K562 (cell line): ENCODE measurements around the gene ABHD16A. TPM values are rescaled to one million over a fixed set of nuclear protein-coding genes. Genes with fewer than 3 reads are reported as not detected.
A peak's percentile ranks its signal among the peaks of the same experiment; 100 is the strongest.

Source experiments
- CSDE1 ChIP-seq, 2 experiments: fragments of 450-650 bp; IDR thresholded peaks; 2 replicates each; pipeline ENCODE4 v1.6.1; 2016; ENCODE audit warnings: mild to moderate bottlenecking in 1 of 2
- KLF10 ChIP-seq: fragments of 250-450 bp; sonication (Bioruptor Pico); IDR thresholded peaks from 2 replicates; pipeline ENCODE4 v1.6.1; 2021; ENCODE audit warnings: matching md5 sums
- NR0B1 ChIP-seq: fragments of 450-650 bp; IDR thresholded peaks from one replicate; pipeline ENCODE4 v1.6.1; 2018; ENCODE audit warnings: mild to moderate bottlenecking, moderate library complexity; ENCODE audit not compliant: partially characterized antibody
- NR1H2 ChIP-seq: sonication (generic); formaldehyde crosslinking; IDR thresholded peaks from 2 replicates; pipeline ENCODE4 v1.4.0; 2020; ENCODE audit warnings: mild to moderate bottlenecking, missing genetic modification reagents
- PRDM10 ChIP-seq: fragments of 450-650 bp; IDR thresholded peaks from 2 replicates; pipeline ENCODE4 v1.6.1; 2018; ENCODE audit not compliant: partially characterized antibody
- TCF3 ChIP-seq: sonication (generic); formaldehyde crosslinking; IDR thresholded peaks from 2 replicates; pipeline ENCODE4 v1.4.0; 2020; ENCODE audit warnings: mild to moderate bottlenecking, missing genetic modification reagents
- THAP7 ChIP-seq: fragments of 250-450 bp; sonication (Bioruptor Pico); IDR thresholded peaks from 2 replicates; pipeline ENCODE4 v1.5.0; 2021
- ZNF197 ChIP-seq: fragments of 200-800 bp; sonication (Bioruptor generic); IDR thresholded peaks from 2 replicates; pipeline ENCODE4 v1.6.1; 2016; ENCODE audit warnings: low read depth, missing genetic modification characterization, missing compliant biosample characterization
- ZNF253 ChIP-seq: fragments of 250-450 bp; sonication (Bioruptor Pico); conservative IDR thresholded peaks from 2 replicates; pipeline ENCODE4 v1.6.1; 2021; ENCODE audit warnings: mild to moderate bottlenecking
- ZNF318 ChIP-seq, 2 experiments: fragments of 450-650 bp; IDR thresholded peaks; 2 replicates each; pipeline ENCODE4 v1.6.1; 2016; ENCODE audit warnings: mild to moderate bottlenecking in 2 of 2, borderline replicate concordance in 1 of 2, low read depth in 1 of 2, moderate library complexity in 1 of 2
- polyA plus RNA-seq, 8 experiments: library from polyadenylated mRNA; depleted of rRNA in 4 of 8; stranded (reverse) in 5 of 8; unstranded in 3 of 8; fragments of >200 nt; fragmentation: Nextera tagmentation in 2 of 8; fragmentation: Illumina TruSeq in 1 of 8; extraction: Ambion mirVana in 2 of 8; extraction: Trizol in 1 of 8; gene quantifications; 2 replicates each; pipeline versions ENCODE4 v1.2.1 to v1.2.3, GENCODE V29; 2011 to 2014; ENCODE audit warnings: inconsistent platforms in 1 of 8, missing spikeins in 1 of 8
- total RNA-seq, 7 experiments: library from RNA; depleted of rRNA in 6 of 7; stranded (reverse); fragments of >200 nt in 6 of 7; fragmentation: Illumina TruSeq in 2 of 7; extraction: Trizol in 2 of 7; gene quantifications; 2 replicates each; pipeline versions ENCODE4 v1.2.1 to v1.2.3, GENCODE V29; 2011 to 2021; ENCODE audit warnings: low replicate concordance in 1 of 7

The ABHD16A gene
- total and polyA plus RNA-seq, 9 of the 15 experiments (the other 6 are each of a cell fraction or from before 2014, with no cell fraction given) = 25.8 to 120 (median 81.6) TPM

- no peak for TF ChIP-seq PRDM10
- no peak; the same call in 1 of the 2 replicates for TF ChIP-seq ZNF253 (CRISPR knock-in tag)
- no peak; the same call in 1 of the 2 replicates for TF ChIP-seq KLF10 (CRISPR knock-in tag)
- TF ChIP-seq NR0B1 = no peak
- TF ChIP-seq NR1H2 = 0 out of 2 replicates have a peak, but pooled peaks have one; percentile 37
- no peak for TF ChIP-seq ZNF318 (IDR thresholded peaks at IDR 0.05; ENCODE audit: borderline replicate concordance in 1 of 2, low read depth in 1 of 2)
- no peak for TF ChIP-seq ZNF197 (CRISPR knock-in tag)
- no peak for TF ChIP-seq CSDE1 (IDR thresholded peaks at IDR 0.05)
- no peak; the same call in none of the 2 replicates for TF ChIP-seq TCF3 (CRISPR knock-in tag)
- no peak for TF ChIP-seq THAP7
Measured at GRCh38 chr6:31665501-31666336, 37.4 kb downstream of the ABHD16A start, which contains the start of gene CSNK2B (continued).
